GM23248 (cell line): ENCODE results near the gene STX18. TPM values are rescaled to one million over a fixed set of nuclear protein-coding genes. Genes with fewer than 3 reads are reported as not detected.
"Not testable (repeated sequence)": the region's sequence is repeated elsewhere in the genome, so short reads cannot be mapped to it uniquely, and the experiment has no call there.

ENCODE experiments used
- DNase-seq: peaks from one replicate; pipeline ENCODE4 v3.0.0-alpha.2; 2015
- H2AFZ ChIP-seq: fragments of 200-600 bp; sonication (generic); 2 replicates; pipeline ENCODE4 v1.6.1; 2016; ENCODE audit warnings: antibody characterized with exemption
- H3F3A ChIP-seq: fragments of 200-600 bp; sonication (generic); 2 replicates; pipeline ENCODE4 v1.6.1; 2016; ENCODE audit warnings: mild to moderate bottlenecking, antibody characterized with exemption, mixed run types; ENCODE audit not compliant: insufficient read depth
- H3K27ac ChIP-seq: fragments of 200-600 bp; sonication (generic); 2 replicates; pipeline ENCODE4 v1.5.1; 2016; ENCODE audit warnings: mild to moderate bottlenecking
- H3K27me3 ChIP-seq: fragments of 200-600 bp; sonication (generic); replicated peaks from 2 replicates; pipeline ENCODE4 v1.6.1; 2016; ENCODE audit warnings: mild to moderate bottlenecking; ENCODE audit not compliant: insufficient read depth
- H3K36me3 ChIP-seq: fragments of 200-600 bp; sonication (generic); 2 replicates; pipeline ENCODE4 v1.6.1; 2016; ENCODE audit warnings: low read depth, mild to moderate bottlenecking
- H3K4me1 ChIP-seq: fragments of 200-600 bp; sonication (generic); 2 replicates; pipeline ENCODE4 v1.6.1; 2016; ENCODE audit warnings: mild to moderate bottlenecking; ENCODE audit not compliant: insufficient read depth
- H3K4me2 ChIP-seq: fragments of 200-600 bp; sonication (generic); one replicate; pipeline ENCODE4 v1.6.1; 2016; ENCODE audit warnings: mild to moderate bottlenecking; ENCODE audit not compliant: unreplicated experiment
- H3K4me3 ChIP-seq: fragments of 200-600 bp; sonication (generic); 2 replicates; pipeline ENCODE4 v1.5.1; 2016; ENCODE audit warnings: mild to moderate bottlenecking
- H3K79me2 ChIP-seq: fragments of 200-600 bp; sonication (generic); 2 replicates; pipeline ENCODE4 v1.6.1; 2016; ENCODE audit warnings: mild to moderate bottlenecking; ENCODE audit not compliant: insufficient read depth
- H3K9ac ChIP-seq: fragments of 200-600 bp; sonication (generic); 2 replicates; pipeline ENCODE4 v1.6.1; 2016; ENCODE audit warnings: mild to moderate bottlenecking
- H3K9me2 ChIP-seq: fragments of 200-600 bp; sonication (generic); 2 replicates; pipeline ENCODE4 v1.6.1; 2016; ENCODE audit warnings: mixed run types, mild to moderate bottlenecking, moderate library complexity; ENCODE audit not compliant: insufficient read depth
- H3K9me3 ChIP-seq: fragments of 200-600 bp; sonication (generic); one replicate; pipeline ENCODE4 v1.6.1; 2017; ENCODE audit warnings: low read depth
- H4K20me1 ChIP-seq: fragments of 200-600 bp; sonication (generic); 2 replicates; pipeline ENCODE4 v1.6.0; 2016; ENCODE audit not compliant: insufficient read depth
- EZH2 ChIP-seq: fragments of 200-600 bp; sonication (generic); IDR thresholded peaks from 2 replicates; pipeline ENCODE4 v1.6.1; 2018; ENCODE audit warnings: antibody characterized with exemption, mild to moderate bottlenecking; ENCODE audit not compliant: insufficient read depth, poor library complexity, severe bottlenecking
- EZH2phosphoT487 ChIP-seq: fragments of 200-600 bp; sonication (generic); IDR thresholded peaks from 2 replicates; pipeline ENCODE4 v1.6.1; 2018; ENCODE audit warnings: antibody characterized with exemption, moderate library complexity, mild to moderate bottlenecking, low read depth; ENCODE audit not compliant: insufficient read depth
- WGBS, 2 experiments: methylation state at CpG; one replicate each; pipeline ENCODE4 v1.1.6; 2015 to 2017; ENCODE audit warnings: low lambda C conversion rate in 2 of 2, low coverage in 1 of 2; ENCODE audit errors: missing lambda C conversion rate in 2 of 2; 5-methylcytosine and 5-hydroxymethylcytosine counted together
- in situ Hi-C: fragments of 300-500 bp; cut with MboI; formaldehyde crosslinking; loops from 2 replicates; pipeline ENCODE4 v1.15.0; 2020
- polyA plus RNA-seq: library from polyadenylated mRNA; unstranded; fragments of >200 nt; fragmentation: Nextera tagmentation; extraction: Ambion mirVana; gene quantifications from 2 replicates; pipeline ENCODE4 v1.2.1, GENCODE V29; 2016
- total RNA-seq: library from RNA; depleted of rRNA; stranded (reverse); fragments of >200 nt; shearing (Covaris generic); gene quantifications from 2 replicates; pipeline ENCODE4 v1.2.3, GENCODE V29; 2014

STX18 gene
- total and polyA plus RNA-seq, 2 experiments from 2014 or later, result 39.2 to 42.6 TPM

- H3K4me3 ChIP-seq, result no peak overlapping the region
- H2AFZ ChIP-seq, result no peak overlapping the region
- H3K9ac ChIP-seq, result 0 out of 2 replicates have a peak overlapping the region, but pooled peaks have one; percentile 66
- DNase-seq, result peak; percentile 46
- no peaks in the 10 kb centered on the region for H3K9me3 ChIP-seq
- H3F3A ChIP-seq, result peaks cover 31% of the 10 kb centered on the region
- H3K27ac ChIP-seq, result peak overlapping the region; percentile 96
- no peak overlapping the region for H3K4me2 ChIP-seq
- H3K9me2 ChIP-seq, result no peaks in the 10 kb centered on the region
- no peaks in the 10 kb centered on the region for H4K20me1 ChIP-seq
- H3K4me1 ChIP-seq, result peaks cover 41% of the 10 kb centered on the region
- H3K36me3 ChIP-seq, result peaks cover 18% of the 10 kb centered on the region; the same call in 1 of the 2 replicates
- in situ Hi-C loops, result no loop called here
- peaks cover 73% of the 10 kb centered on the region for H3K79me2 ChIP-seq
- 77 to 84% methylated on average over 8 of the region's 8 CpGs for WGBS, 2 experiments
- H3K27me3 ChIP-seq, result no peaks in the 10 kb centered on the region
- TF ChIP-seq EZH2phosphoT487, result no peak
- no peak for TF ChIP-seq EZH2
Measured at GRCh38 chr4:4472344-4472958, 69.4 kb downstream of the STX18 start.

GRCh38 chr4:4471195-4471594 is 70.7 kb downstream of the STX18 start:
- Histone ChIP-seq H3K4me1 (peaks cover 35% of the 10 kb centered on the region), H3K36me3 (peaks cover 18% of the 10 kb centered on the region; the same call in 1 of the 2 replicates), H4K20me1 (no peaks in the 10 kb centered on the region), H3K9me3 (no peaks in the 10 kb centered on the region), H2AFZ (no peak overlapping the region), H3K4me2 (no peak overlapping the region), H3K79me2 (peaks cover 61% of the 10 kb centered on the region), H3K27me3 (no peaks in the 10 kb centered on the region), H3K9ac (no peak overlapping the region), H3K27ac (no peak overlapping the region), H3F3A (peaks cover 31% of the 10 kb centered on the region), H3K9me2 (no peaks in the 10 kb centered on the region), H3K4me3 (no peak overlapping the region)
- WGBS, 2 experiments, result 95 to 100% methylated on average over 3 of the region's 3 CpGs
- no peak for DNase-seq
- no peak for TF ChIP-seq EZH2phosphoT487
- no peak for TF ChIP-seq EZH2
- in situ Hi-C loops, result no loop called here

GRCh38 chr4:4470208-4470607 is 71.6 kb downstream of the STX18 start:
- WGBS, 2 experiments, result 64% methylated on average over 3 of the region's 3 CpGs
- DNase-seq, result peak; percentile 62

GRCh38 chr4:4465238-4465637 is 76.6 kb downstream of the STX18 start:
- H3K4me2 ChIP-seq, H3K27me3 ChIP-seq, H3K4me3 ChIP-seq, DNase-seq, H3K9me2 ChIP-seq, in situ Hi-C loops, H3K27ac ChIP-seq, H2AFZ ChIP-seq, H4K20me1 ChIP-seq, H3K9me3 ChIP-seq, H3K4me1 ChIP-seq, H3K9ac ChIP-seq, H3F3A ChIP-seq: not testable (repeated sequence)
- Histone ChIP-seq H3K79me2 (peaks cover 48% of the 10 kb centered on the region), H3K36me3 (peaks cover 32% of the 10 kb centered on the region; the same call in 1 of the 2 replicates)
- 96 to 99% methylated on average over 3 of the region's 3 CpGs for WGBS, 2 experiments

More at GRCh38 chr4:4470208-4470607, 71.6 kb downstream of the STX18 start:
- Histone ChIP-seq H3K4me1 (peaks cover 35% of the 10 kb centered on the region), H3K79me2 (peaks cover 57% of the 10 kb centered on the region), H3K27me3 (no peaks in the 10 kb centered on the region), H3K27ac (peak overlapping the region; percentile 80), H3F3A (peaks cover 31% of the 10 kb centered on the region), H3K4me2 (no peak overlapping the region), H4K20me1 (no peaks in the 10 kb centered on the region), H3K9me3 (no peaks in the 10 kb centered on the region), H3K9ac (peak overlapping the region; percentile 30; the same call in 1 of the 2 replicates), H3K9me2 (no peaks in the 10 kb centered on the region), H3K36me3 (peaks cover 27% of the 10 kb centered on the region; the same call in 1 of the 2 replicates), H3K4me3 (no peak overlapping the region), H2AFZ (no peak overlapping the region)
- in situ Hi-C loops, result no loop called here
- TF ChIP-seq EZH2phosphoT487 (no peak), EZH2 (no peak)
